BE2C (cell line): Measurements from ENCODE around the gene TRHDE.

Source experiments
- DNase-seq: peaks from one replicate; pipeline ENCODE4 v3.0.0-alpha.2; 2020
- H3K27me3 ChIP-seq: fragments of 250-450 bp; sonication (Bioruptor Pico); 2 replicates; pipeline ENCODE4 v1.5.1; 2020; ENCODE audit warnings: mild to moderate bottlenecking
- H3K36me3 ChIP-seq: fragments of 250-450 bp; sonication (Bioruptor Pico); 2 replicates; pipeline ENCODE4 v1.5.1; 2020; ENCODE audit warnings: mild to moderate bottlenecking
- H3K4me1 ChIP-seq: fragments of 250-450 bp; sonication (Bioruptor Pico); 2 replicates; pipeline ENCODE4 v1.5.1; 2020
- H3K4me3 ChIP-seq: 2 replicates; pipeline ENCODE4 v1.5.1; 2011; ENCODE audit warnings: low read depth, low read length
- H3K9me3 ChIP-seq: fragments of 250-450 bp; sonication (Bioruptor Pico); 2 replicates; pipeline ENCODE4 v1.5.1; 2020
- CTCF ChIP-seq: IDR thresholded peaks from 2 replicates; pipeline ENCODE4 v1.5.1; 2012; ENCODE audit warnings: mild to moderate bottlenecking, low read depth, low read length

TRHDE gene

GRCh38 chr12:72330301-72330700 is 58.1 kb downstream of the TRHDE start:
- Histone ChIP-seq H3K27me3 (no peaks in the 10 kb centered on the region), H3K4me3 (no peak overlapping the region), H3K9me3 (no peaks in the 10 kb centered on the region), H3K36me3 (no peaks in the 10 kb centered on the region), H3K4me1 (no peaks in the 10 kb centered on the region)
- DNase-seq = no peak
- TF ChIP-seq CTCF = no peak

- H3K4me1 ChIP-seq = no peaks in the 10 kb centered on the region
- no peak overlapping the region for H3K4me3 ChIP-seq
- no peaks in the 10 kb centered on the region for H3K36me3 ChIP-seq
- no peak for TF ChIP-seq CTCF
- no peak for DNase-seq
- H3K27me3 ChIP-seq = no peaks in the 10 kb centered on the region
- H3K9me3 ChIP-seq = no peaks in the 10 kb centered on the region
Observed at GRCh38 chr12:72330784-72331183, 58.6 kb downstream of the TRHDE start.

GRCh38 chr12:72337382-72337781 is 65.2 kb downstream of the TRHDE start:
- Histone ChIP-seq H3K4me3 (no peak overlapping the region), H3K9me3 (no peaks in the 10 kb centered on the region), H3K4me1 (no peaks in the 10 kb centered on the region), H3K27me3 (no peaks in the 10 kb centered on the region), H3K36me3 (no peaks in the 10 kb centered on the region)
- no peak for TF ChIP-seq CTCF
- DNase-seq = no peak

GRCh38 chr12:72337946-72338345 is 65.8 kb downstream of the TRHDE start:
- Histone ChIP-seq H3K27me3 (no peaks in the 10 kb centered on the region), H3K9me3 (no peaks in the 10 kb centered on the region), H3K4me3 (no peak overlapping the region), H3K4me1 (no peaks in the 10 kb centered on the region), H3K36me3 (no peaks in the 10 kb centered on the region)
- DNase-seq = no peak
- TF ChIP-seq CTCF = no peak

- no peak for TF ChIP-seq CTCF
- H3K4me3 ChIP-seq = no peak overlapping the region
- no peaks in the 10 kb centered on the region for H3K4me1 ChIP-seq
- no peaks in the 10 kb centered on the region for H3K9me3 ChIP-seq
- H3K36me3 ChIP-seq = no peaks in the 10 kb centered on the region
- H3K27me3 ChIP-seq = no peaks in the 10 kb centered on the region
- no peak for DNase-seq
Observed at GRCh38 chr12:72338437-72338836, 66.3 kb downstream of the TRHDE start.

- no peaks in the 10 kb centered on the region for H3K4me1 ChIP-seq
- peak; percentile 75 for TF ChIP-seq CTCF
- no peaks in the 10 kb centered on the region for H3K9me3 ChIP-seq
- H3K4me3 ChIP-seq = no peak overlapping the region
- H3K36me3 ChIP-seq = no peaks in the 10 kb centered on the region
- DNase-seq = peak; percentile 69
- H3K27me3 ChIP-seq = no peaks in the 10 kb centered on the region
Observed at GRCh38 chr12:72346363-72346944, 74.3 kb downstream of the TRHDE start.
